Measurements from ENCODE around the gene MIF. TPM values are rescaled to one million over a fixed set of nuclear protein-coding genes. Genes with fewer than 3 reads are reported as not detected.

The MIF gene
- total and polyA plus RNA-seq, 2 donors (not counting 1 experiment from before 2014, with no cell fraction given), result 97.3 to 283 TPM

GRCh38 chr22:23856721-23857605 is 37.2 kb upstream of the MIF start:
- Histone ChIP-seq H3K9me3 (ENCODE audit: control insufficient read depth, insufficient read depth, low read depth, low read length) (no peaks in the 10 kb centered on the region), H2AFZ (ENCODE audit: low read length) (peak overlapping the region; percentile 97), H3K27me3 (ENCODE audit: control insufficient read depth, insufficient read depth, low read length) (no peaks in the 10 kb centered on the region), H3K4me1 (ENCODE audit: control insufficient read depth, extremely low read depth, insufficient read depth, low read length) (peaks cover 6% of the 10 kb centered on the region), H3K79me2 (ENCODE audit: control insufficient read depth, insufficient read depth, low read length) (no peaks in the 10 kb centered on the region), H3K36me3 (ENCODE audit: control insufficient read depth, insufficient read depth, low read length) (no peaks in the 10 kb centered on the region), H4K20me1 (ENCODE audit: control insufficient read depth, extremely low read depth, insufficient read depth, low read length) (no peaks in the 10 kb centered on the region), H3K4me2 (ENCODE audit: extremely low read depth, insufficient read depth, low read length) (peak overlapping the region; percentile 93), H3K9ac (ENCODE audit: insufficient read depth, low read length) (peak overlapping the region; percentile 53), H3K27ac (ENCODE audit: insufficient read depth, low read length) (peak overlapping the region; percentile 43), H3K4me3 (replicated peaks in 1 of 4; ENCODE audit: control extremely low read depth in 1 of 4, insufficient read depth in 1 of 4, low read depth in 3 of 4, low read length in 4 of 4) (peak overlapping the region; percentile 63 to 92 (median 78))
- TF ChIP-seq, protein P1, sequence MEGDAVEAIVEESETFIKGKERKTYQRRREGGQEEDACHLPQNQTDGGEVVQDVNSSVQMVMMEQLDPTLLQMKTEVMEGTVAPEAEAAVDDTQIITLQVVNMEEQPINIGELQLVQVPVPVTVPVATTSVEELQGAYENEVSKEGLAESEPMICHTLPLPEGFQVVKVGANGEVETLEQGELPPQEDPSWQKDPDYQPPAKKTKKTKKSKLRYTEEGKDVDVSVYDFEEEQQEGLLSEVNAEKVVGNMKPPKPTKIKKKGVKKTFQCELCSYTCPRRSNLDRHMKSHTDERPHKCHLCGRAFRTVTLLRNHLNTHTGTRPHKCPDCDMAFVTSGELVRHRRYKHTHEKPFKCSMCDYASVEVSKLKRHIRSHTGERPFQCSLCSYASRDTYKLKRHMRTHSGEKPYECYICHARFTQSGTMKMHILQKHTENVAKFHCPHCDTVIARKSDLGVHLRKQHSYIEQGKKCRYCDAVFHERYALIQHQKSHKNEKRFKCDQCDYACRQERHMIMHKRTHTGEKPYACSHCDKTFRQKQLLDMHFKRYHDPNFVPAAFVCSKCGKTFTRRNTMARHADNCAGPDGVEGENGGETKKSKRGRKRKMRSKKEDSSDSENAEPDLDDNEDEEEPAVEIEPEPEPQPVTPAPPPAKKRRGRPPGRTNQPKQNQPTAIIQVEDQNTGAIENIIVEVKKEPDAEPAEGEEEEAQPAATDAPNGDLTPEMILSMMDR (conservative IDR thresholded peaks at IDR 0.05 in 1 of 2, IDR thresholded peaks at IDR 0.05 in 1 of 2; ENCODE audit: low read depth in 1 of 2, low read length in 2 of 2), result peak in 1 of 2 donors; percentile 23
- TF ChIP-seq EZH2 (IDR thresholded peaks at IDR 0.05; ENCODE audit: low read length, missing control alignments), result no peak
- DNase-seq (ENCODE audit: low read depth in 2 of 2), result peak; percentile 31 to 64

- H3K27ac ChIP-seq (ENCODE audit: insufficient read depth, low read length), result peak within 1 kb of the TSS; percentile 61
- H3K4me3 ChIP-seq (replicated peaks in 1 of 4; ENCODE audit: control extremely low read depth in 1 of 4, insufficient read depth in 1 of 4, low read depth in 3 of 4, low read length in 4 of 4), result peak within 1 kb of the TSS; percentile 85 to 95 (median 90)
- DNase-seq (ENCODE audit: low read depth in 2 of 2), result peak; percentile 93 to 97
Measured at GRCh38 chr22:23857606-23858483, 36.3 kb upstream of the MIF start, which contains the start of gene SLC2A11. SLC2A11 (plus strand) TSS chr22:23857875; CDS start chr22:23858000, 125 bp downstream.

More at GRCh38 chr22:23857606-23858483, 36.3 kb upstream of the MIF start, which contains the start of gene SLC2A11:
- peak within 1 kb of the TSS; percentile 100 for H3K4me2 ChIP-seq (ENCODE audit: extremely low read depth, insufficient read depth, low read length)
- no peaks in the 10 kb centered on the region for H3K27me3 ChIP-seq (ENCODE audit: control insufficient read depth, insufficient read depth, low read length)
- H3K4me1 ChIP-seq (ENCODE audit: control insufficient read depth, extremely low read depth, insufficient read depth, low read length), result peaks cover 6% of the 10 kb centered on the region
- peak within 1 kb of the TSS; percentile 53 for H3K9ac ChIP-seq (ENCODE audit: insufficient read depth, low read length)
- H3K36me3 ChIP-seq (ENCODE audit: control insufficient read depth, insufficient read depth, low read length), result no peaks in the 10 kb centered on the region
- H3K79me2 ChIP-seq (ENCODE audit: control insufficient read depth, insufficient read depth, low read length), result no peaks in the 10 kb centered on the region
- peak within 1 kb of the TSS; percentile 97 for H2AFZ ChIP-seq (ENCODE audit: low read length)
- H4K20me1 ChIP-seq (ENCODE audit: control insufficient read depth, extremely low read depth, insufficient read depth, low read length), result no peaks in the 10 kb centered on the region
- H3K9me3 ChIP-seq (ENCODE audit: control insufficient read depth, insufficient read depth, low read depth, low read length), result no peaks in the 10 kb centered on the region
- TF ChIP-seq, protein P1 (conservative IDR thresholded peaks at IDR 0.05 in 1 of 2, IDR thresholded peaks at IDR 0.05 in 1 of 2; ENCODE audit: low read depth in 1 of 2, low read length in 2 of 2), result peak in 1 of 2 donors; percentile 40
- no peak for TF ChIP-seq EZH2 (IDR thresholded peaks at IDR 0.05; ENCODE audit: low read length, missing control alignments)

Measured in fibroblast of lung (primary cell).